ENCODE data around the gene GPR61.
A peak's percentile ranks its signal among the peaks of the same experiment; 100 is the strongest.

GPR61 gene

GRCh38 chr1:109564194-109564878 lies 24.7 kb downstream of the GPR61 start:
- Histone ChIP-seq H3K36me3 (ENCODE audit: insufficient read depth, low read length) (no peaks in the 10 kb centered on the region), H3K27me3 (ENCODE audit: control insufficient read depth, insufficient read depth, low read length) (no peaks in the 10 kb centered on the region), H3K9me3 (replicated peaks; ENCODE audit: low read length) (no peaks in the 10 kb centered on the region), H3K4me2 (ENCODE audit: low read length) (no peak overlapping the region), H3K9ac (ENCODE audit: low read depth, low read length) (no peak overlapping the region), H3K4me3 (ENCODE audit: low read length) (no peak overlapping the region), H3K4me1 (ENCODE audit: control insufficient read depth, insufficient read depth, low read length) (peaks cover 11% of the 10 kb centered on the region)

GRCh38 chr1:109565241-109565640 lies 25.6 kb downstream of the GPR61 start:
- Histone ChIP-seq H3K4me1 (ENCODE audit: control insufficient read depth, insufficient read depth, low read length) (peaks cover 8% of the 10 kb centered on the region), H3K4me2 (ENCODE audit: low read length) (no peak overlapping the region), H3K9ac (ENCODE audit: low read depth, low read length) (no peak overlapping the region), H3K36me3 (ENCODE audit: insufficient read depth, low read length) (no peaks in the 10 kb centered on the region), H3K4me3 (ENCODE audit: low read length) (no peak overlapping the region), H3K9me3 (replicated peaks; ENCODE audit: low read length) (no peaks in the 10 kb centered on the region), H3K27me3 (ENCODE audit: control insufficient read depth, insufficient read depth, low read length) (no peaks in the 10 kb centered on the region)

- Histone ChIP-seq H3K27me3 (ENCODE audit: control insufficient read depth, insufficient read depth, low read length) (no peaks in the 10 kb centered on the region), H3K9ac (ENCODE audit: low read depth, low read length) (no peak overlapping the region), H3K4me3 (ENCODE audit: low read length) (no peak overlapping the region), H3K4me1 (ENCODE audit: control insufficient read depth, insufficient read depth, low read length) (peaks cover 8% of the 10 kb centered on the region), H3K4me2 (ENCODE audit: low read length) (no peak overlapping the region), H3K36me3 (ENCODE audit: insufficient read depth, low read length) (no peaks in the 10 kb centered on the region), H3K9me3 (replicated peaks; ENCODE audit: low read length) (no peaks in the 10 kb centered on the region)
These were observed 27.3 kb downstream of the GPR61 start for GRCh38 chr1:109566982-109567381.

- Histone ChIP-seq H3K9me3 (replicated peaks; ENCODE audit: low read length) (no peaks in the 10 kb centered on the region), H3K36me3 (ENCODE audit: insufficient read depth, low read length) (no peaks in the 10 kb centered on the region), H3K4me2 (ENCODE audit: low read length) (no peak overlapping the region), H3K27me3 (ENCODE audit: control insufficient read depth, insufficient read depth, low read length) (no peaks in the 10 kb centered on the region), H3K9ac (ENCODE audit: low read depth, low read length) (no peak overlapping the region), H3K4me3 (ENCODE audit: low read length) (no peak overlapping the region), H3K4me1 (ENCODE audit: control insufficient read depth, insufficient read depth, low read length) (peaks cover 4% of the 10 kb centered on the region)
These were observed 28.4 kb downstream of the GPR61 start for GRCh38 chr1:109567877-109568672.

GRCh38 chr1:109569323-109569722 lies 29.7 kb downstream of the GPR61 start:
- peaks cover 3% of the 10 kb centered on the region for H3K36me3 ChIP-seq (ENCODE audit: insufficient read depth, low read length)
- no peaks in the 10 kb centered on the region for H3K9me3 ChIP-seq (replicated peaks; ENCODE audit: low read length)
- no peaks in the 10 kb centered on the region for H3K27me3 ChIP-seq (ENCODE audit: control insufficient read depth, insufficient read depth, low read length)
- no peak overlapping the region for H3K4me2 ChIP-seq (ENCODE audit: low read length)
- no peak overlapping the region for H3K9ac ChIP-seq (ENCODE audit: low read depth, low read length)
- no peaks in the 10 kb centered on the region for H3K4me1 ChIP-seq (ENCODE audit: control insufficient read depth, insufficient read depth, low read length)
- no peak overlapping the region for H3K4me3 ChIP-seq (ENCODE audit: low read length)

- H3K9ac ChIP-seq (ENCODE audit: low read depth, low read length) = no peak overlapping the region
- no peak overlapping the region for H3K4me2 ChIP-seq (ENCODE audit: low read length)
- peaks cover 5% of the 10 kb centered on the region for H3K36me3 ChIP-seq (ENCODE audit: insufficient read depth, low read length)
- no peaks in the 10 kb centered on the region for H3K27me3 ChIP-seq (ENCODE audit: control insufficient read depth, insufficient read depth, low read length)
- no peak overlapping the region for H3K4me3 ChIP-seq (ENCODE audit: low read length)
- no peaks in the 10 kb centered on the region for H3K4me1 ChIP-seq (ENCODE audit: control insufficient read depth, insufficient read depth, low read length)
- H3K9me3 ChIP-seq (replicated peaks; ENCODE audit: low read length) = no peaks in the 10 kb centered on the region
These were observed 30.7 kb downstream of the GPR61 start for GRCh38 chr1:109570414-109570813.

- Histone ChIP-seq H3K27me3 (ENCODE audit: control insufficient read depth, insufficient read depth, low read length) (no peaks in the 10 kb centered on the region), H3K36me3 (ENCODE audit: insufficient read depth, low read length) (peaks cover 5% of the 10 kb centered on the region), H3K4me2 (ENCODE audit: low read length) (no peak overlapping the region), H3K9me3 (replicated peaks; ENCODE audit: low read length) (no peaks in the 10 kb centered on the region), H3K4me3 (ENCODE audit: low read length) (no peak overlapping the region), H3K4me1 (ENCODE audit: control insufficient read depth, insufficient read depth, low read length) (peaks cover 5% of the 10 kb centered on the region), H3K9ac (ENCODE audit: low read depth, low read length) (no peak overlapping the region)
These were observed 34.1 kb downstream of the GPR61 start for GRCh38 chr1:109573785-109574184.

GRCh38 chr1:109578947-109579443 lies 39.3 kb downstream of the GPR61 start:
- no peaks in the 10 kb centered on the region for H3K9me3 ChIP-seq (replicated peaks; ENCODE audit: low read length)
- H3K27me3 ChIP-seq (ENCODE audit: control insufficient read depth, insufficient read depth, low read length) = no peaks in the 10 kb centered on the region
- peaks cover 24% of the 10 kb centered on the region for H3K36me3 ChIP-seq (ENCODE audit: insufficient read depth, low read length)
- peaks cover 11% of the 10 kb centered on the region for H3K4me1 ChIP-seq (ENCODE audit: control insufficient read depth, insufficient read depth, low read length)
- H3K4me2 ChIP-seq (ENCODE audit: low read length) = peak overlapping the region; percentile 34
- no peak overlapping the region for H3K4me3 ChIP-seq (ENCODE audit: low read length)
- no peak overlapping the region for H3K9ac ChIP-seq (ENCODE audit: low read depth, low read length)

GRCh38 chr1:109579491-109579890 lies 39.8 kb downstream of the GPR61 start:
- Histone ChIP-seq H3K36me3 (ENCODE audit: insufficient read depth, low read length) (peaks cover 28% of the 10 kb centered on the region), H3K27me3 (ENCODE audit: control insufficient read depth, insufficient read depth, low read length) (no peaks in the 10 kb centered on the region), H3K9me3 (replicated peaks; ENCODE audit: low read length) (no peaks in the 10 kb centered on the region), H3K4me3 (ENCODE audit: low read length) (no peak overlapping the region), H3K9ac (ENCODE audit: low read depth, low read length) (no peak overlapping the region), H3K4me2 (ENCODE audit: low read length) (no peak overlapping the region), H3K4me1 (ENCODE audit: control insufficient read depth, insufficient read depth, low read length) (peaks cover 11% of the 10 kb centered on the region)

- Histone ChIP-seq H3K4me1 (ENCODE audit: control insufficient read depth, insufficient read depth, low read length) (peaks cover 11% of the 10 kb centered on the region), H3K9me3 (replicated peaks; ENCODE audit: low read length) (no peaks in the 10 kb centered on the region), H3K4me3 (ENCODE audit: low read length) (no peak overlapping the region), H3K36me3 (ENCODE audit: insufficient read depth, low read length) (peaks cover 48% of the 10 kb centered on the region), H3K9ac (ENCODE audit: low read depth, low read length) (no peak overlapping the region), H3K4me2 (ENCODE audit: low read length) (no peak overlapping the region), H3K27me3 (ENCODE audit: control insufficient read depth, insufficient read depth, low read length) (no peaks in the 10 kb centered on the region)
These were observed 42.3 kb downstream of the GPR61 start for GRCh38 chr1:109582021-109582420.

GRCh38 chr1:109584766-109585165 lies 45.1 kb downstream of the GPR61 start:
- Histone ChIP-seq H3K27me3 (ENCODE audit: control insufficient read depth, insufficient read depth, low read length) (no peaks in the 10 kb centered on the region), H3K9me3 (replicated peaks; ENCODE audit: low read length) (no peaks in the 10 kb centered on the region), H3K4me2 (ENCODE audit: low read length) (no peak overlapping the region), H3K4me3 (ENCODE audit: low read length) (no peak overlapping the region), H3K9ac (ENCODE audit: low read depth, low read length) (no peak overlapping the region), H3K36me3 (ENCODE audit: insufficient read depth, low read length) (peaks cover 62% of the 10 kb centered on the region), H3K4me1 (ENCODE audit: control insufficient read depth, insufficient read depth, low read length) (no peaks in the 10 kb centered on the region)
